Uterus (tissue), 2 donors: ENCODE results near the gene CRYL1.

Source experiments
- CTCF ChIP-seq, 4 experiments: fragments of 200-600 bp in 2 of 4; fragments of 450-650 bp in 2 of 4; sonication (generic) in 2 of 4; IDR thresholded peaks; one replicate each; pipeline ENCODE4 v1.5.1; 2016 to 2019; ENCODE audit warnings: antibody characterized with exemption in 4 of 4, mild to moderate bottlenecking in 2 of 4, moderate library complexity in 1 of 4
- POLR2A ChIP-seq, 2 donors: fragments of 450-650 bp; IDR thresholded peaks; one replicate each; pipeline ENCODE4 v1.6.1; 2016; ENCODE audit warnings: antibody characterized with exemption in 2 of 2, mild to moderate bottlenecking in 1 of 2, moderate library complexity in 1 of 2

- TF ChIP-seq CTCF (IDR thresholded peaks at IDR 0.05) (no peak), POLR2A (IDR thresholded peaks at IDR 0.05) (no peak)
Observed at GRCh38 chr13:20387441-20387971, 138.2 kb downstream of the CRYL1 start.
